Thyroid gland (tissue), 4 donors: ENCODE results near the gene FKBP1A. TPM values are rescaled to one million over a fixed set of nuclear protein-coding genes. Genes with fewer than 3 reads are reported as not detected.

ENCODE experiments used
- DNase-seq, 2 donors: peaks; one replicate each; pipeline ENCODE4 v3.0.0-alpha.2; 2019
- H3K27ac ChIP-seq, 3 donors: fragments of 200-600 bp; sonication (generic); 1 replicate in 2 of 3; 2 replicates in 1 of 3; pipeline ENCODE4 v1.5.1; 2016 to 2019; ENCODE audit warnings: mild to moderate bottlenecking in 1 of 3, moderate library complexity in 1 of 3
- H3K27me3 ChIP-seq: fragments of 200-600 bp; sonication (generic); one replicate; pipeline ENCODE4 v1.5.1; 2019
- H3K36me3 ChIP-seq, 2 donors: fragments of 200-600 bp; sonication (generic); one replicate each; pipeline ENCODE4 v1.5.1; 2016 to 2019
- H3K4me1 ChIP-seq, 2 donors: fragments of 200-600 bp; sonication (generic); one replicate each; pipeline ENCODE4 v1.5.1; 2017 to 2019
- H3K4me3 ChIP-seq, 3 donors: fragments of 200-600 bp; sonication (generic); replicated peaks in 1 of 3; 1 replicate in 2 of 3; 2 replicates in 1 of 3; pipeline ENCODE4 v1.5.1; 2016; ENCODE audit warnings: mild to moderate bottlenecking in 1 of 3
- H3K9me3 ChIP-seq: fragments of 200-600 bp; sonication (generic); one replicate; pipeline ENCODE4 v1.5.1; 2017
- POLR2A ChIP-seq, 2 donors: fragments of 450-650 bp; IDR thresholded peaks; one replicate each; pipeline ENCODE4 v1.6.1; 2017; ENCODE audit warnings: antibody characterized with exemption in 2 of 2, mild to moderate bottlenecking in 2 of 2, moderate library complexity in 1 of 2
- WGBS, 2 donors: methylation state at CpG; one replicate each; pipeline ENCODE4 v1.1.5; 2017; 5-methylcytosine and 5-hydroxymethylcytosine counted together
- intact Hi-C: fragments of 100-400 bp; cut with DNase I; formaldehyde crosslinking; loops from one replicate; pipeline ENCODE4 v1.15.1; 2023
- total RNA-seq, 4 donors: library from RNA; depleted of rRNA; stranded (reverse); fragments of >200 nt; gene quantifications; one replicate each; pipeline ENCODE4 v1.2.3, GENCODE V29; 2016
- TF ChIP-seq, protein P1 (sequence below), 6 experiments: fragments of 200-600 bp in 3 of 6; fragments of 450-650 bp in 3 of 6; sonication (generic) in 3 of 6; IDR thresholded peaks; one replicate each; pipeline ENCODE4 v1.5.1; 2016 to 2019; ENCODE audit warnings: antibody characterized with exemption in 6 of 6, mild to moderate bottlenecking in 2 of 6, inconsistent platforms in 1 of 6, moderate library complexity in 1 of 6

Gene FKBP1A
- total RNA-seq, 4 donors from 2014 or later, result 142 to 272 (median 189) TPM

DNA sequence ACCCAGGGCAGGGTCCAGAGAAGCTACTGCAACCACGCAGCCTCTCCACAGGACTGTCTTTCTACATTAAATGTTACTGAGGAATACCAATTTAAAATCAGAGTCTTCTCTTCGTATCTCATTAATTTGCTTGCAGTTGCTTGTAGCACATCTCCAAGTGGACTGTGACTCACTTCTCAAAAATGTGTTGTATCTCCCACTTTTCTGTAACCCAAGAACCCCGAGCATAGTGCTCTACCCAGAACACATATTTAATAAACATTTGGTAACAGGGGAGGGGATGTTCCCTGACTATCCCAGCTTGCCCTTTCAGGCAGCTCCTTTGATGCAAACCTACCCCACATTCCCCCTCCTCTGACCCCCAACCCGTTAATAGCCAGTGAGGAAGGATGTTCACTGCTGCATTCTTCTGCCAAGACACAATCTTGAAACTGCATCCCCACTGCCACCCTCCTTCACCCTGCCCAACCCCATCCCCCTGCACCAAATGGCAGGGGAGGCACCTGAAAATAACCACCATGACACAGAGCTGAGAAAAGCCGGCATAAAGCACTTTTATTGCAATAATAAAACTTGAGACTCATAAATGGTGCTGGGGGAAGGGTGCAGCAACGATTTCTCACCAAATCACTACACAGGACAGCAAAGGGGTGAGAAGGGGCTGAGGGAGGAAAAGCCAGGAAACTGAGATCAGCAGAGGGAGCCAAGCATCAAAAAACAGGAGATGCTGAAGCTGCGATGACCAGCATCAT lies 24.2 kb downstream of the FKBP1A start:
- Histone ChIP-seq H3K27ac (no peak overlapping the region), H3K4me1 (peaks cover 31 to 55% of the 10 kb centered on the region in 2 donors), H3K36me3 (peaks cover 4 to 6% of the 10 kb centered on the region in 2 donors), H3K27me3 (no peaks in the 10 kb centered on the region), H3K9me3 (no peaks in the 10 kb centered on the region), H3K4me3 (no peak overlapping the region)
- TF ChIP-seq, protein P1, sequence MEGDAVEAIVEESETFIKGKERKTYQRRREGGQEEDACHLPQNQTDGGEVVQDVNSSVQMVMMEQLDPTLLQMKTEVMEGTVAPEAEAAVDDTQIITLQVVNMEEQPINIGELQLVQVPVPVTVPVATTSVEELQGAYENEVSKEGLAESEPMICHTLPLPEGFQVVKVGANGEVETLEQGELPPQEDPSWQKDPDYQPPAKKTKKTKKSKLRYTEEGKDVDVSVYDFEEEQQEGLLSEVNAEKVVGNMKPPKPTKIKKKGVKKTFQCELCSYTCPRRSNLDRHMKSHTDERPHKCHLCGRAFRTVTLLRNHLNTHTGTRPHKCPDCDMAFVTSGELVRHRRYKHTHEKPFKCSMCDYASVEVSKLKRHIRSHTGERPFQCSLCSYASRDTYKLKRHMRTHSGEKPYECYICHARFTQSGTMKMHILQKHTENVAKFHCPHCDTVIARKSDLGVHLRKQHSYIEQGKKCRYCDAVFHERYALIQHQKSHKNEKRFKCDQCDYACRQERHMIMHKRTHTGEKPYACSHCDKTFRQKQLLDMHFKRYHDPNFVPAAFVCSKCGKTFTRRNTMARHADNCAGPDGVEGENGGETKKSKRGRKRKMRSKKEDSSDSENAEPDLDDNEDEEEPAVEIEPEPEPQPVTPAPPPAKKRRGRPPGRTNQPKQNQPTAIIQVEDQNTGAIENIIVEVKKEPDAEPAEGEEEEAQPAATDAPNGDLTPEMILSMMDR (IDR thresholded peaks at IDR 0.05), result no peak
- no peak for TF ChIP-seq POLR2A (IDR thresholded peaks at IDR 0.05)
- intact Hi-C loops, result no loop called here
- DNase-seq, result no peak
- WGBS, 2 donors, result 74 to 79% methylated on average over 7 of the region's 7 CpGs

DNA sequence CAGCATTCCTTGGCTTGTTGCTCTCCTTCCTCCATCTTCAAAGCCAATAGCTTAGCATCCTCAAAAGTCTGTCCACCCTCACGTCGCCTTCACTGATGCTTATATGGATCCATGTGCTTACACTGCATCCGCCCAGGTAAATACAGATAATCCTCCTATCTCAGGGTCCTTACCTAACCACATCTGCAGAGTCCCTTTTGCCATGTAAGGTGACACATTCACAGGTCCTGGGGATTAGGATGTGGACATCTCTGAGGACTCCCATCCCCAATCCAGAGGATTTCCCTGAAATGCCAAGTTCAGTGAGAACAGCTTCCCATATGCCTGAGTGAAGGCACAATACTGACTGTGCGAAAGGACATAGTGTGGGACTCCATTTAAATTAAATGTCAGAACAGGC lies 25.4 kb downstream of the FKBP1A start:
- intact Hi-C loops, result no loop called here
- Histone ChIP-seq H3K9me3 (no peaks in the 10 kb centered on the region), H3K27me3 (no peaks in the 10 kb centered on the region), H3K27ac (no peak overlapping the region), H3K4me3 (no peak overlapping the region), H3K4me1 (peaks cover 28 to 48% of the 10 kb centered on the region in 2 donors), H3K36me3 (peaks cover 4 to 6% of the 10 kb centered on the region in 2 donors)
- no peak for DNase-seq
- TF ChIP-seq, protein P1 (IDR thresholded peaks at IDR 0.05), result no peak
- TF ChIP-seq POLR2A (IDR thresholded peaks at IDR 0.05), result no peak
- WGBS, 2 donors, result 96 to 100% methylated on average over 4 of the region's 4 CpGs

DNA sequence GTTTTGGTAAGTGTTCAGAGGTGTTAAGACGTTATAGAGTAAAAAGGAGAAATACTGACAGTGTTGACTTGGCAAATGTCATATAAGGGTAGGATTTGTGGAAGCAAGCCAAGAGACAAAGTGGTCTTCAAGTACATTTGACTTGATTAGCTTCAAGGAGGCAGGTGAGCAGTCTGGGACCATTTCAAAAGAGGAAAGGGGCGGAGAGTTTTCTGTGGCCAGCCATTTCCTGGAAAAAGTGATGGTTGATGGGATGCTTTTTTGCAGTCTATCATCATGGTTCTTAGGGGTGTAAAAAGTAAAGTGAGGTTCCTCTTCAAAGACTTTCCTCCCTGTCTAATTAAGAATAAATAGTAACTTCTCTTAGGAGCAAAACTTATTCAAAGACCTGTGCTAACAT lies 28.7 kb downstream of the FKBP1A start:
- intact Hi-C loops, result no loop called here
- 50 to 51% methylated on average over 2 of the region's 2 CpGs for WGBS, 2 donors
- DNase-seq, result no peak
- no peak for TF ChIP-seq POLR2A (IDR thresholded peaks at IDR 0.05)
- H3K9me3 ChIP-seq, result no peaks in the 10 kb centered on the region
- no peak overlapping the region for H3K27ac ChIP-seq
- no peak overlapping the region for H3K4me3 ChIP-seq
- peaks cover 0 to 4% of the 10 kb centered on the region in 2 donors for H3K36me3 ChIP-seq
- H3K4me1 ChIP-seq, result peaks cover 10 to 20% of the 10 kb centered on the region in 2 donors
- no peaks in the 10 kb centered on the region for H3K27me3 ChIP-seq

DNA sequence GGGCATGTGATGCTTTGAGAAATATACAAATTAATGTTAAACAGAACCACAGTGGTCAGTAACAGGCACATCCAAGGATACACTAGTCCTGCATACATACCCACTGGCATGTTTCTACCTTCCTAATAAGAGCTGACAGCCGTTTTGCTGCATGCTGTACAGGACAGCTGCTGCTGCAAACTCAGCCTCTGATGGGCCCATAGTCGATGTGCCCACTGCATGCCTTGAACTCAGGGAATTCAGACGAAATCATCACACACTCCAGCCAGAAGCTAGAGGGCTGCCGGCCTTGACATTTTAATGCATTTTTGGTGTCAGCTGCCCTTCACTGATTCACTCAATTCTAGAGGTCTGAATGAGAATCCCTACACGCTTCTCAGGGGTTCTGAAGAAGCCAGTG lies 29.3 kb downstream of the FKBP1A start:
- no peak overlapping the region for H3K4me3 ChIP-seq
- H3K27ac ChIP-seq, result no peak overlapping the region
- peaks cover 0 to 4% of the 10 kb centered on the region in 2 donors for H3K36me3 ChIP-seq
- H3K4me1 ChIP-seq, result peaks cover 10 to 15% of the 10 kb centered on the region in 2 donors
- TF ChIP-seq, protein P1 (IDR thresholded peaks at IDR 0.05), result no peak
- no peak for TF ChIP-seq POLR2A (IDR thresholded peaks at IDR 0.05)
- no peaks in the 10 kb centered on the region for H3K27me3 ChIP-seq
- H3K9me3 ChIP-seq, result no peaks in the 10 kb centered on the region
- no peak for DNase-seq
- intact Hi-C loops, result no loop called here
- WGBS, 2 donors, result 69 to 71% methylated on average over 5 of the region's 5 CpGs

DNA sequence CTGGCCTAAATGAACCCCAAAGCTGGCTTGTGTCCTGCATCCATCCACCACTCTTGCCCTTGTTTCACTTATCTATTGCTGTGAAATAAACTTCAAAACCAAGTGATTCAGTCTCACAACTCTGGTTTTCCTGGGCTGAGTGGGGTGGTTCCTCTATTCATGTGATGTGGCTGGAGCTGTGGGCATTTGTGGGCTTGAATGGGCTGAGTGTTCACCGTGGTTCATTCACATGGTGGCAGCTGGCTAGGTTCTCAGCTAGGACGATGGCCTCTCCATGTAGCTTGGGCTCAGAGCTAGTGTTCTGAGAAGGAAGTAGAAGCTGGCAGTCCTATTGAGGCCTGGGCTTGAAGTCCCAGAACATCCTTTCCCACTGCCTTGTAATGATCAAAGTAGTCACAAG lies 30.4 kb downstream of the FKBP1A start:
- intact Hi-C loops, result no loop called here
- no peaks in the 10 kb centered on the region for H3K27me3 ChIP-seq
- H3K4me3 ChIP-seq, result no peak overlapping the region
- no peak overlapping the region for H3K27ac ChIP-seq
- H3K9me3 ChIP-seq, result no peaks in the 10 kb centered on the region
- H3K36me3 ChIP-seq, result no peaks in the 10 kb centered on the region
- H3K4me1 ChIP-seq, result peaks cover 10 to 12% of the 10 kb centered on the region in 2 donors
- WGBS, 2 donors, result 79 to 100% methylated on average over 2 of the region's 2 CpGs
- no peak for DNase-seq
- TF ChIP-seq, protein P1 (IDR thresholded peaks at IDR 0.05), result no peak
- TF ChIP-seq POLR2A (IDR thresholded peaks at IDR 0.05), result no peak
